ENCODE data around the gene OR10G3.
"Not testable (repeated sequence)": the region's sequence is repeated elsewhere in the genome, so short reads cannot be mapped to it uniquely, and the experiment has no call there.

The OR10G3 gene, protein sequence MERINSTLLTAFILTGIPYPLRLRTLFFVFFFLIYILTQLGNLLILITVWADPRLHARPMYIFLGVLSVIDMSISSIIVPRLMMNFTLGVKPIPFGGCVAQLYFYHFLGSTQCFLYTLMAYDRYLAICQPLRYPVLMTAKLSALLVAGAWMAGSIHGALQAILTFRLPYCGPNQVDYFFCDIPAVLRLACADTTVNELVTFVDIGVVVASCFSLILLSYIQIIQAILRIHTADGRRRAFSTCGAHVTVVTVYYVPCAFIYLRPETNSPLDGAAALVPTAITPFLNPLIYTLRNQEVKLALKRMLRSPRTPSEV

DNA sequence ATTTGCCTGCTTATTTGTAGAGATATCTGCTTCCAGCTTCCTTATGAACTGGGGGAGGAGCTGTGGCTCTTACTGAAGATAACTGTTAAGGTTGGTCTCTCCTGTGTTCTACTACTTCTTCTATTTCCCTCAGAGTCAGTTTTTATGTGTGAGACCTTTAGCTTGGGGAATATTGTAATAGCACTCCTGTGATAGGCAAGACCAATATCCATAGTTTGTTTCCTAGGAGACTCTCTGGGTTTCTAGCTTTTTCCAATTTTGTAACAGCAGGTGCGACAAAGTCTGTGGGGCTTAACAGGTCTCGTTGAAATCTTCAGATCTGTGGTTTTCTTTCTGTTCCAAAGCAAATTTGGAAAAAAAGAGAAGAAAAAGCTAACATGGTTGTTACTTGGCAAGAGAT is at the start of gene OR10G3:
TSS of gene OR10G3 (minus strand) at position 101 of the 400 bp plus-strand sequence. CDS start 9,332 bp downstream, outside the sequence.
- no peak for DNase-seq (ENCODE audit: low read depth in 2 of 2)

DNA sequence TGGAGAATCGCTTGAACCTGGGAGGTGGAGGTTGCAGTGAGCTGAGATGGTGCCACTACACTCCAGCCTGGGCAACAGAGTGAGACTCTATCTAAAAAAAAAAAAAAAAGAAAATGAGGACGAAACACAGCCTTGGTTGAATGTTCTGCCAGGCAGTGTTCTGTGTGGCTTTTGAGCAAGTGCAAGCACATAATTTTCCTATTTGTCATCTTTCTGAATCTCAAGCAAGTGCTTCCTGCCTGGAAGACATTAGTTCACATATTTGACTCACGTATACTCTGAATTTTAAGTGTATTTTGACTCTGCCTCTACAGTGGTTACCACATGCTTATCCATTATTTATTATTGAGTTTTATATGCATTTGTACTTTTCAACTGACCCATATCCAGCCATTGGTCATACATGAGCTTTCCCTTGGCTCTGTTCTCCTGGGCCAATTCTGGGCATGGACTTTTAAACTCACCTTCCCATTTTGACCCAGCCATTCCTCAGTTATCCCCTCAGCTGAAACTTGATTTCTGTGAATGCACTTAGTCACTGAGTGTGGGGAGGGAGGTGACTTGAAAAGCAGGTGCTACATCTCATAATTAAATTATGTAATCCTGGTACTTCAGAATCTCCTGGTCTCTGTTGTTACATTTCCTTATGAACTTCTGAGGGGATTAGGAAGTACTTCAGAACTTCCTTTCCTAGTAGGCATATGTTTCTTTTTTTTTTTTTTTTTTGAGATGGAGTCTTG is 46.8 kb upstream of the OR10G3 start:
- no peak for DNase-seq (ENCODE audit: low read depth in 2 of 2)

DNA sequence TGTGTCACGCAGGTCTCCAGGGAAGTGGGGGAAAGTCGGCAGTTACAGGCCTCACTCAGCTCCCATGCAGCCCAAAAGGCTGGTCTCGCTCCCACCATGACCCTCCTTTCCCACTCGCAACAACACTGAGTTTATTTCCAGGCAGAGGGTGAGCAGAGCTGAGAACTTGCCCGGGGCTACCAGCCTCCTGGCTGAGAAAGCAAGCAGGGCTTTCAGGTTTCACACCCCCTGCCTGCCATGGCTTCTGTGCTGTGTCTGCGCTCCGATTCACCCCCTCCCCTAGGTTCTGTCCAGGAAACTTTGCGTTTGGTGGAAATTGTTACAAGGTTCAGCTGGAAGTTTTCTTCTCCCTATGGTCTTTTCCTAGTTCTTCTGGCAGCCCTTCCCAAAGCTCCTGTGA is 37.7 kb upstream of the OR10G3 start:
- DNase-seq (ENCODE audit: low read depth in 2 of 2) = no peak

DNA sequence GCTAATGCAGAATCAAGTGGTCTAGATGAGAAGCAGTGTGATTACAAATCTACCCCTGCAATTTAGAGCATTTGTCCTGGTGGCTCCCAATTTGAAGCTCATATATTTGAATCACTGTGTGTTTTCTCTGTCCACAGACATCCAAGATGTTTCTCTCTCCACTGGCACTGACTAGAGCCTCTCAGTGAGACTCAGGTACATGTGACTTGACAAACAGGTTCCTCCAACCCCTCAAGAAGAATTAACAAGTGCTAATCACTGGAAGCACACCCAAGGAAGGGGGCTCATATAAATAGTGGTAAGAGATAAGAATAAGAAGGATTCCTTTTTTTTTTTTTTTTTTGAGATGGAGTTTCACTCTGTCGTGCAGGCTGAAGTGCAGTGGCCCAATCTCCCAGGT is 34.4 kb upstream of the OR10G3 start:
- DNase-seq (ENCODE audit: low read depth in 2 of 2) = no peak

DNA sequence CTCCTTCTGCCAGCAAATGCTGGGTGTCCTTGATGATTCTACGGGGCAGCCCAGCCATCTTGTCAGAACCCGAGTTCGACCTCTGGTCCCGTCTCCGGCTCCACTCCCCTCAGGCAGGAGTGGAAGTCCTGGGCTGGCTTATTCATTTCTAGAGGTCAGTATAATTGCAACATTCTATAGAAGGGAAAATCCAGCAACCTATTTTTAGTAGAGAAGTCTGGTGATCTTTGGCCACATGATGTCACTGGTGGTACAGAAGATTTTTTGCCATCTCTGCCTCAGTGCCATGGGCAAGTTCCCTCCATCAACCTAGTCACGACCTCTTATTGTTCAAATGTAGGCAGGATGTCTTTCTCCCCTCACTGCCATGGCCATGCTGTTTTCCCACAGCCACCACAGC is 32.4 kb upstream of the OR10G3 start:
- no peak for DNase-seq (ENCODE audit: low read depth in 2 of 2)

DNA sequence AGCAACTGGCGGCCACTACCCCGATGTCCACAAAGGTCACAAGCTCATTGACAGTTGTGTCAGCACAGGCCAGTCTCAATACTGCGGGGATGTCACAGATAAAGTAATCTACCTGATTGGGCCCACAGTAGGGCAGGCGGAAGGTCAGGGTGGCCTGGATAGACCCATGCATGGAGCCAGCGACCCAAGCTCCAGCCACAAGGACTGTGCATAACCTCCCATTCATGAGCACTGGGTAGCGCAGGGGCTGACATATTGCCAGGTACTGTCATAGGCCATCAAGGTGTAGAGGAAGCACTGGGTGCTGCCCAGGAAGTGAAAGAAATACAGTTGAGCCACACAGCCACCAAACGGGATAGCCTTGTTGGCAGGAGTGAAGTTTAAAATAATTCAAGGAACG is 22.3 kb upstream of the OR10G3 start:
- DNase-seq (ENCODE audit: low read depth in 2 of 2) = not testable (repeated sequence)

DNA sequence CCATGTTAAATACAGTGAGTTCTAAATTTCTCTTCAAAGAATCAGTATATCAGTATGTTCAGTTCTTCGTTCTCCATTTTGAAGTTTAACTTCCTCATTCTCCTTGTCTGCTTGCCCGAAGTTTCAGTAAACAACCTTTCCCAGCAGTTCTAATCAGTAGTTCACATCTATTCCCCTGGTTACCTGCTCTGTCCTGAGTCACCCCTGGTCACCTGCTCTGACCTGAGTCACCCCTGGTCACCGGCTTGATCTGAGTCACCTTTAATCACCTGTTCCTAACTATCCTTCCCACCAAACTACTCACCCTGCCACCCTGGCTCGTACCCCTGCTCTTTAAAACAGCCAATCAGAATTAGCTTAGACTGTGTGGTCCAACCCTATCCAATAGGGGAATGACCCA is 9.4 kb upstream of the OR10G3 start:
- no peak for DNase-seq (ENCODE audit: low read depth in 2 of 2)

DNA sequence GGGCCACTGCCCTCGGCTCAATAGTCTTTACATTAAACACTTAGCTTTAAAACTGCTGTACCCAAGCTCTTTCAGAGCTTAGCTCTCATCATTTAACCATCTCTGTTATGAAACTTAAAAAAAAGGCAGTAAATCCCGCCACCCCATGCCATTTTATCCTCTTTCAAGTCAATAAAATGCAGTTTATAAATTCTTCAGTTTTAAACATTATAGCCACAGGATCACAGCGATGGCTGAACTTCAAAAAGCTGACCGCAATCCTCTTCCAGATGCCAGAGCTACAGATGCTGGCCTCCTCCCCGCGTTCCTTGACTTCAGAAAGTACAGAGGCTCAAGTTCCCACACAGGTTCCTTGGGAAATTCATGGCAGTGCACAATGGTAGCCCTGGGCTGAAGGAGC is 4.2 kb downstream of the OR10G3 start:
- DNase-seq (ENCODE audit: low read depth in 2 of 2) = no peak

DNA sequence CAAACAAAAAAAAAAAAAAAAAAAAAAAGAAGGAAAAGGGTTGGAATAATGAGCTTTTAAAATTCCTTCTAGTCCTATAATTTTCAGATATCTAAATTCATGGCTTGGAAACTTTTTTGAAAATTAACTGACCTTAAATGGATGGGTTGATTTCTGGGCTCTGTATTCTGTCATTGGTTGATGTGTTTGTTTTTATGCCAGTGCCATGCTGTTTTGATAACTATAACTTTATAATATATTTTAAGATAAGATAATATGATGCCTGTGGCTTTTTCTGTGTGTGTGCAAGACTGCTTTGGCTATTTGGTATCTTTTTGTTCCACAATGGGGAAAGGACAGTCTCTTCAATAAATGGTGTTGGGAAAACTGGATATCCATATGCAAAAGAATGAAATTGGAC is 7.3 kb downstream of the OR10G3 start:
- no peak for DNase-seq (ENCODE audit: low read depth in 2 of 2)

DNA sequence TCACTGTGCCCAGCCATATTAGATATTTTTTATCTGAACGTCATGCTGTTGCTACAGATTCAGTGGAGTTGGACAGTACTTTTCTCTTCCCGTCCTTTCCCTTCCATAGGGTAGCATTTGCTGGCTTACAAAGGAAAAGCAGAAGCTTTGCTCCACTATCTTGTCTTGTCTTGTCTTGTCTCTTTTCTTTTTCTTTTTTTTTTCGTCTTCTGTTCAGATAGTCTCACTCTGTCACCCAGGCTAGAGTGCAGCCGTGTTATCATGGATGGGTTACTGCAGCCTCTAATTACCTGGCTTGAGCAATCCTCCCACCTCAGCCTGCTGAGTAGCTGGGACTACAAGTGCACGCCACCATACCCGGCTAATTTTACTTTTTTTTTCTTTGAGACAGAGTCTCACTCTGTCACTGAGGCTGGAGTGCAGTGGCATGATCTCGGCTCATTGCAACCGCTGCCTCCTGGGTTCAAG is 21.1 kb downstream of the OR10G3 start:
- DNase-seq (ENCODE audit: low read depth in 2 of 2) = no peak

DNA sequence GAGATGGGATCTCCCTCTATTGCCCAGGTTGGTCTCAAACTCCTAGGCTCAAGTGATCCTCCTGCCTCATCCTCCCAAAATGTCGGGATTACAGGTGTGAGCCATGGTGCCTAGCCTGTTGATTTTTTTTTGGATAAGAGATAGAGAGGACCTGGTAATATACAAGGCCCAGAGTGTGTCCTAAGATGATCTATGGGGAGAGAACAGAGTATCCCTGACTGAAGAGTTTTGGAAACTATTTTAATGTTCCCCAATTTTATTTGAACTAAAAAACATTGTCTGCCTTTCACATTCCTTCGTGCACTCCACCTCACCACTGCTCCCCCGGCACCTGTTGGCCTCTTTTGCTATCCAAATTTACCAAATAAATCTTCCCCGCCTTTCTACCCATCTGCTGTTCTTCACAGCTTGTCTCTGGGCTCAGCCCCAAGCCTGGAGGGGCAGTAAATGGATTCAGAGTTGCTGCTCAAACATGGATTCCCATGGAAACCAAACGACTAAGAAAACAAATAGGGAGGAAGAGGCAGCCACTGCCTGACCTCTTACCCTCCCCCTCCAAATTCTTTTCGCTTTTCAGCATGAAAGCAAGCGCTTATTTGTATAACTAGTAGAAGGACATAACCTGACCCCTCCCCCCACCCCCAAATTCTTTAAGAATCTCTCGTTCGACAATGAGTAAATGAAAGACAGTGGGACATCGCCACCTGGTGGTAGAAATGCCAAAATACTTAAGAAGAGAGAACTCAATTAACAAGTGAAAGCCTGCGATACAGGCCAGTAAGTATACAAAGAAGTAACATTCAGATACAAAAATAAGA is 22.6 kb downstream of the OR10G3 start:
- peak; percentile 59 to 71 for DNase-seq (ENCODE audit: low read depth in 2 of 2)

DNA sequence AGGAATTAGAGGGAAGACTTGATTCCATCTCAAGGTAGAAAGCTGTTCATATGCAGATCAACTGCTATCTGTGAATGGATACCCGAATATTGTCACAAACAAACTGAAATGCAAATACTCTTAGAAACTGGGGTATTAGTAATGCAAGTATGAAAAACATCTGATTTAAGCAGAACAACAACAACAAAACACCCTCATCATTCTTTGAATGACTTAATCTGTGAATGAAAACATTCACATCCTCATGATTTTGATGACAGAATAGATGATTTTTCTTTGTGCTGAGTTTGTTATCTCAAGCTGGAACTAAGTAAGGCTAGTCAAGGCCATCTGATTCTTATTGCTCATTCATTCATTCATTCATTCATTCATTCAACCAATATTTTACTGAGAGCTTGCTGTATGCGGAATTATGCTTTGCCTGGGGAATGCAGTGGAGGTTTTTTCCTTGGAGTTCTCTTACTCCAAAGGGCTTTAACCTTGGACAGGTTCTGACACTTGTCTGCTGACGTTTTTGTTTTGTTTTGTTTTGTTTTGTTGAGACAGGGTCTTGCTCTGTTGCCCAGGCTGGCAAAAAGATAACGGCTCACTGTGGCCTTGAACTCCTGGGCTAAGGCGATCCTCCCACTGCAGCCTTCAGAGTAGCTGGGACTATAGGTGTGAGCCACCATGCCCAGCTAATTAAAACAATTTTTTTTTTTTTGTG is 23.3 kb downstream of the OR10G3 start:
- DNase-seq (ENCODE audit: low read depth in 2 of 2) = no peak

DNA sequence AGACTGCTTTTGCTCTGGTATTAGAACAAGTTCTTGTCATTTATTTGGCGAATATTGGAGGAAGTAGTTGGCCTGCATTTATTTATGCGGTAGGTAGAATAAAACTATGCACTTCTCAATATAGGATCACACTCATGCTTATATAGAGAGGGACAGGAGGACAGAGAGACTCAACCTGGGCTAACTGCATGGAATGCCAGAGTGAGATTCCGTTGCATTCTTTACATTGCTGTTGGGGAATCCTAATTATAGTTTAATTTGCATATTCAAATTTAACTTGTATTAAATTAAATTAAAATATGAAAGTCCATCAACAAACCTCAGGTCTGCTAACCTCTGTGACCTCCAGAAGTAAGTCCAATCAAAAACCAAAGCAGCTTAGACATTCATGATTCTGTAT is 26.6 kb downstream of the OR10G3 start:
- DNase-seq (ENCODE audit: low read depth in 2 of 2) = no peak

DNA sequence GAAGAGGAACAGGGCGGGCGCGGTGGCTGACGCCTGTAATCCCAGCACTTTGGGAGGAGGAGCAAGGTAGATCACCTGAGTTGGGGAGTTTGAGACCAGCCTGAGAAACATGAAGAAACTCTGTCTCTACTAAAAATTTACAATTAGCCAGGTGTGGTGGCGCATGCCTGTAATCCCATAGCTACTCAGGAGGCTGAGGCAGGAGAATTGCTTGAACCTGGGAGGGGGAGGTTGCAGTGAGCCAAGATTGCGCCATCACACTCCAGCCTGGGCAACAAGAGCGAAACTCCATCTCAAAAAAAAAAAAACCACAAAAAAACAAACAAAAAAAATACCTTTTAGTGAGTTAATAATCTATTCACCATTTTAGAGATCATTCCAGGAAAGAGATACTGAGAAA is 35.3 kb downstream of the OR10G3 start:
- not testable (repeated sequence) for DNase-seq (ENCODE audit: low read depth in 2 of 2)

DNA sequence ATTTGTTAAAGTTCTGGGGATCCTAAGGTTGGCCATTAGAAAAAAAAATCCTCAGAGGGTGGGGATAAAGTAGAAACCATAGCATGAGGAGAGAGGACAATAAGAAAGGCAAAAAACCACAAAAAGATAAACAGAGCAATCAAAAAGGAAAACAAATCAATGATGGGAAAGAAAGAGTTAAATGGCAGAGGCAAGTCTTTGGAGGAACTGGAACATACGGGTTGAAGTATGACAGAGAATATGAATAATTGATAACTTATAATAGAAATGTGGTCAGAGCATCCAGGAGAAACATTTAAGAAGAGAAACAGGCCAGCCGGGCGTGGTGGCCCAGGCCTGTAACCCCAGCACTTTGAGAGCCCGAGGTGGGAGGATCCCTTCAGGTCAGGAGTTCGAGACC is 35.9 kb downstream of the OR10G3 start:
- DNase-seq (ENCODE audit: low read depth in 2 of 2) = no peak

DNA sequence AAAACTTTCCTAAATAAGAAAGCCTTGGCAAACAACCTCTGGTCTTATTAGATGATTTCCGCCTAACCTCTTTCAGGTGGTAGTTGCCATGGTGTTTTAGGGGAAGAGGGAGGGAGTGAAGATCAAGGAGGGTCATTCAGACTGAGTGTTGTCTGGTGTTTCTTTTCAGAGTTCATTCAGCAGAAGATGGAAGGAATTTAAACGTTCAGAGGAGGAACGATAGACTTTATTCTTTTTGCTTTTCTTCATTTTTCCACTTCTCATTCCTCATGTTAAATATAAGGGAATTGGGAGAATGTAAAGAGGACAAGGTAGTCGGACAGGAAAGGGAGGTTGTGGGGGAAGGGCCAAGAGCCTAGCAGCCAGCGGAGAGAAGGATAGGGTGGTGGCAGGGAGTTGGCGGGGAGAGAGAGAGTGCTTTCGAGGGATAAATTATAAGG is 36.3 kb downstream of the OR10G3 start:
- DNase-seq (ENCODE audit: low read depth in 2 of 2) = no peak

DNA sequence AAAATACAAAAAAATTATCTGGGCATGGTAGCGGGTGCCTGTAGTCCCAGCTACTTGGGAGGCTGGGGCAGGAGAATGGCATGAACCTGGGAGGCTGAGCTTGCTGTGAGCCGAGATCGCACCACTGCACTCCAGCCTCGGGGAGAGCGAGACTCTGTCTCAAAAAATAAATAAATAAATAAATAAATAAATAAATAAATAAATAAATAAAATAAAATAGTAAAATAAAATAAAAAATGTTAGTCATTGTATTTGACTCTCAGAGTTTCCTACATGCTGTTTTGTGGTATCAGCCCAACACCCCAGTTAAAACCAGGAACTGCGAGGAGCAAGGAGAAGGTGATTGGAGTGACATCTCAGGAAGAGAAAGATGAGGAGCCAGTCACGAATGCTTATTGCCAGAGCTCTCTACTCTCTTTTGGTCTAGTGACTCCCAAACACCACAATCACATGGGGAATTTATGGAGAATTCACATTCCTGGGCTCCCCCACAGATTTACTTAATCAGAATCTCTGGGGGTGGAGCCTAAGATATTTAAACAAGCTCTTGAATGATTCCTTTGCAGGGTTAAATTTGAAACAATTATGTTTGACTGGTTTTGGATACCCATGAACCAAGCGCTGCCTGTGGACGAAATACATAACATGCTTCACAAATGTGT is 38.3 kb downstream of the OR10G3 start:
- no peak for DNase-seq (ENCODE audit: low read depth in 2 of 2)

DNA sequence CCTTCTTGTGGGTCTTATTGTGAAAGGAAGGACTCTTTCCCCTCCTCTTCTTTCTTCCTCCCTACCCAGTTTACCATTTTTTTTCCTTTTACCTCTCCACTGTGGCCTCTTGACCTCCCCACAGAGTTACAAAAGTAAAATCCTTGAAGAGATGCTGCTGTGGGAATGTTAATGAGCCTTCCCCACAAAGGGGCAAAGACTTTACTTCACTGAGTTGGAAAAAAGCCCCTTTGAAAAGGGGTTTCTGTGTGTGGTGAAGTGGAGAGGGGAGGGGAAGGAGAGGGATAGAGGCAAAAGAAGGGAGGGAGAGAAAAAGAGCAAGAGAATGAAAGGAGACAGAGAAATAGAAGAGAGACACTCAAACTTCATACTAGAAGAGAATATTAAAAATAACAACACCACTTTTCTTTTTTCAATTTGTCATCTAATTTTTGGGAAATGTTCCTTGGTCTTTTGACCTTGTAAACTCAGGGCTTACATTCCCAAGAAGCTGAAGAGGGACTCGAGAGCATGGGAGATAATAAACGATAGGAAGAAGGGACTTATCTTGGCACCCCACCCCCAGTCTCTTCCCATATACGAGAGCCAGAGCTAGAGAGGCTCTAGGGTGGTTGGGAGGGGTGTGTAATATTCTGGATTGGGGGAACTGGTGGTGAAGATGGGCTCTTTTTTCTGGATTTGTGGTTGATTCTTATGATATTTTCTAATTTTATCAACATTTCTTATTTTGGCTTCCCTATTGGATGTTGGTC is 40.5 kb downstream of the OR10G3 start:
- DNase-seq (ENCODE audit: low read depth in 2 of 2) = no peak

DNA sequence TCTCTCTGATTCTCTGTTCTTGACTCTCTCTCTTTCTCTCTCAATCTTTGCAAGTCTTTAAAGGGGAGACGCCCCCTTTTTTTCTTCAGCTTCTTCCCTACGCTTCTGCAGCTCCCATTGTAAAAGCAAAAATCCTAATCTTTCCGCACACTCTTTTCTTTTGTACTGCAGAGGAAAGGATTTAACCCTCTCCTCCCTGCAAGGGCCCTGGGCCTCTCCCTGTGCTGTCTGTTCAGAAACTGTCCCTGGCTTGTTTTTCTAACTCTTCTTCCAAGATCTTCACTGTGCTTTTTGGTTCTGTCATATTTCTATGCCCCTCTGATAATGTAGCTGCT is 42.8 kb downstream of the OR10G3 start:
- no peak for DNase-seq (ENCODE audit: low read depth in 2 of 2)

DNA sequence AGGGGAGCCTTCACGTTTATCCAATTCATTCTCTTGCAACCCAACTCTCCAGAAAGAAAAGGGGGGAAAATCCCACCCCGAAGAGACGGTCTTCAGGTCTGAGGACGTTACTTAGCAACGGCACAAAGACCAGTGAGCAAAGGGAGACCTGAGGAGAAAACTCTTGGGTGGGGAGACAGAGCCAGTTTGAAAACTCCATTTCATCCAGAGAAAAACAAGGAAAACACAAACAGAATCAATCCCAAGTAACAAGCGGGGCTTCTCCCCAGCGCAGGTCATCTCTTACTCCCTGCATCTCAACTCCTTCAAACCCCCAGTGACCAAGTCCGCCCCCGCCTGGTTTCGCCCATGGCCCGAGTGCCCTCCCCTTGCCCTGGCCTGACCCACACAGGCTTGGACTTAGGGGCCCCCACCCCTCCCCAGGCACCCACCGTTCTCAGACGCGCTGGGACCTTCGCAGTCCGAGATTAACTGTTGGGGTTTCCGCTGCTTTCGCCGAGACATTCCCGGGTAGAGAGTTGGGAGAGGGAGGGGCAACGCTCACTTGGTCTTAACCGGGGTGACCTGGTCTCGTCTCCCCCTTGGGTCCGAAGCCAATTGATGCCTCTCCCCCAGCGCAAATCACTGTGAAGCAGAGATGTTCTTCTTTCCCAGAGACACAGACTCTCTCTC is 43.3 kb downstream of the OR10G3 start:
- DNase-seq (ENCODE audit: low read depth in 2 of 2) = no peak
